GM12801 (cell line): ENCODE data around the gene NAPEPLD.

Experiments used
- CTCF ChIP-seq: IDR thresholded peaks from one replicate; pipeline ENCODE4 v1.5.1; 2011; ENCODE audit warnings: control low read depth; ENCODE audit not compliant: insufficient read length; ENCODE audit errors: extremely low read depth

The NAPEPLD gene

GRCh38 chr7:103100348-103100747 lies 48.6 kb downstream of the NAPEPLD start:
- TF ChIP-seq CTCF: no peak

GRCh38 chr7:103097041-103097440 lies 51.9 kb downstream of the NAPEPLD start:
- TF ChIP-seq CTCF: no peak

- no peak for TF ChIP-seq CTCF
These were observed 54.8 kb downstream of the NAPEPLD start for GRCh38 chr7:103094102-103094501.

- TF ChIP-seq CTCF: no peak
These were observed 55.5 kb downstream of the NAPEPLD start for GRCh38 chr7:103093429-103093828.

- no peak for TF ChIP-seq CTCF
These were observed 65.7 kb downstream of the NAPEPLD start for GRCh38 chr7:103083210-103083609.

- no peak for TF ChIP-seq CTCF
These were observed 66.4 kb downstream of the NAPEPLD start for GRCh38 chr7:103082497-103082896.

GRCh38 chr7:103080923-103081322 lies 68.0 kb downstream of the NAPEPLD start:
- TF ChIP-seq CTCF: no peak

- TF ChIP-seq CTCF: no peak
These were observed 69.1 kb downstream of the NAPEPLD start for GRCh38 chr7:103079836-103080235.
